H1 (cell line): ENCODE measurements around the gene RNU6-9. TPM values are rescaled to one million over a fixed set of nuclear protein-coding genes. Genes with fewer than 3 reads are reported as not detected.

Source experiments
- CTCF ChIA-PET: fragments of 300-600 bp; sonication (Branson Sonifier 250); formaldehyde crosslinking; loops from one replicate; lab custom pipeline; 2021; ENCODE audit not compliant: partially characterized antibody; lab: Charles Lee
- POLR2A ChIA-PET: fragments of 300-600 bp; sonication (Branson Sonifier 250); formaldehyde crosslinking; loops from one replicate; lab custom pipeline; 2021; ENCODE audit warnings: inconsistent platforms; ENCODE audit not compliant: partially characterized antibody; lab: Charles Lee
- DNase-seq, 2 experiments: peaks; one replicate each; pipeline versions ENCODE4 v3.0.0 to v3.0.0-alpha.2; 2010 to 2022; ENCODE audit warnings: low spot score in 2 of 2, low read depth in 1 of 2, mixed read lengths in 1 of 2
- FAIRE-seq: peaks from 2 replicates; lab custom pipeline; 2011; peaks lifted over from hg19 to GRCh38; lab: Jason Lieb, UNC
- H2AFZ ChIP-seq: 2 replicates; pipeline ENCODE4 v1.8.1; 2012; ENCODE audit warnings: low read length, inconsistent platforms
- H2AK5ac ChIP-seq: 2 replicates; pipeline ENCODE4 v1.6.1; 2013; ENCODE audit warnings: low read depth, low read length
- H2BK120ac ChIP-seq: replicated peaks from 2 replicates; pipeline ENCODE3; 2013; ENCODE audit warnings: low read depth, low read length, inconsistent platforms
- H2BK12ac ChIP-seq: 2 replicates; pipeline ENCODE4 v1.6.1; 2013; ENCODE audit warnings: low read depth, low read length
- H2BK15ac ChIP-seq: 2 replicates; pipeline ENCODE4 v1.6.1; 2013; ENCODE audit warnings: low read length
- H2BK20ac ChIP-seq: 2 replicates; pipeline ENCODE4 v1.6.1; 2013; ENCODE audit warnings: low read length
- H2BK5ac ChIP-seq: 2 replicates; pipeline ENCODE4 v1.6.1; 2013; ENCODE audit warnings: low read depth, low read length
- H3K14ac ChIP-seq: 2 replicates; pipeline ENCODE4 v1.6.1; 2013; ENCODE audit warnings: inconsistent platforms; ENCODE audit not compliant: insufficient read length
- H3K18ac ChIP-seq: 2 replicates; pipeline ENCODE4 v1.6.1; 2013; ENCODE audit warnings: low read length; ENCODE audit errors: extremely low read depth
- H3K23ac ChIP-seq: 2 replicates; pipeline ENCODE4 v1.6.1; 2013; ENCODE audit warnings: inconsistent platforms; ENCODE audit not compliant: insufficient read length
- H3K23me2 ChIP-seq: 2 replicates; pipeline ENCODE4 v1.6.1; 2013; ENCODE audit warnings: low read depth, low read length
- H3K27ac ChIP-seq: 2 replicates; pipeline ENCODE4 v1.6.1; 2011; ENCODE audit warnings: low read depth, low read length, inconsistent platforms
- H3K27me3 ChIP-seq, 4 experiments: replicated peaks in 1 of 4; 1 replicate in 1 of 4; 2 replicates in 3 of 4; pipeline versions ENCODE4 v1.6.1 to v1.8.1; 2011 to 2013; ENCODE audit warnings: low read length in 3 of 4, mild to moderate bottlenecking in 3 of 4, inconsistent platforms in 2 of 4, mixed read lengths in 2 of 4, moderate library complexity in 1 of 4; ENCODE audit not compliant: control insufficient read depth in 3 of 4, insufficient read depth in 3 of 4; ENCODE audit errors: extremely low read depth in 1 of 4
- H3K36me3 ChIP-seq, 4 experiments: 2 replicates each; pipeline versions ENCODE4 v1.6.1 to v1.8.1; 2011 to 2013; ENCODE audit warnings: mild to moderate bottlenecking in 4 of 4, low read length in 3 of 4, moderate library complexity in 2 of 4, control low read depth in 1 of 4, inconsistent platforms in 1 of 4; ENCODE audit not compliant: insufficient read depth in 4 of 4, control insufficient read depth in 2 of 4
- H3K4ac ChIP-seq: replicated peaks from 2 replicates; pipeline ENCODE3; 2013; ENCODE audit warnings: low read length, low read depth, mixed read lengths, inconsistent platforms; ENCODE audit not compliant: insufficient read length
- H3K4me1 ChIP-seq, 4 experiments: replicated peaks in 1 of 4; 1 replicate in 1 of 4; 2 replicates in 3 of 4; pipeline versions ENCODE4 v1.6.1 to v1.8.1; 2011 to 2013; ENCODE audit warnings: low read length in 3 of 4, inconsistent platforms in 2 of 4, mixed read lengths in 1 of 4; ENCODE audit not compliant: insufficient read depth in 4 of 4, control insufficient read depth in 3 of 4
- H3K4me2 ChIP-seq, 2 experiments: 2 replicates each; pipeline versions ENCODE4 v1.6.1 to v1.8.1; 2011 to 2013; ENCODE audit warnings: low read depth in 2 of 2, low read length in 2 of 2, control low read depth in 1 of 2, inconsistent platforms in 1 of 2, mild to moderate bottlenecking in 1 of 2; ENCODE audit not compliant: insufficient read depth in 1 of 2
- H3K4me3 ChIP-seq, 4 experiments: fragments of 200-600, 300-600 bp in 1 of 4; sonication (generic), shearing (Covaris generic), sonication (Bioruptor Twin) in 1 of 4; 2 replicates each; pipeline versions ENCODE4 v1.5.1 to v1.8.1; 2011 to 2016; ENCODE audit warnings: low read length in 4 of 4, low read depth in 3 of 4, control low read depth in 2 of 4, inconsistent platforms in 2 of 4, mild to moderate bottlenecking in 2 of 4, mixed read lengths in 1 of 4, moderate library complexity in 1 of 4; ENCODE audit not compliant: insufficient read depth in 2 of 4; ENCODE audit errors: extremely low read depth in 1 of 4
- H3K56ac ChIP-seq: replicated peaks from 2 replicates; pipeline ENCODE3; 2013; ENCODE audit warnings: low read depth, mild to moderate bottlenecking, mixed read lengths, low read length, inconsistent platforms; ENCODE audit not compliant: insufficient read length
- H3K79me1 ChIP-seq: 2 replicates; pipeline ENCODE4 v1.6.1; 2013; ENCODE audit warnings: low read depth, low read length, control low read depth
- H3K79me2 ChIP-seq, 2 experiments: 2 replicates each; pipeline versions ENCODE4 v1.6.1 to v1.8.1; 2012 to 2013; ENCODE audit warnings: low read length in 2 of 2, mild to moderate bottlenecking in 2 of 2, inconsistent platforms in 1 of 2; ENCODE audit not compliant: insufficient read depth in 2 of 2, control insufficient read depth in 1 of 2
- H3K9ac ChIP-seq, 4 experiments: replicated peaks in 1 of 4; 1 replicate in 1 of 4; 2 replicates in 3 of 4; pipeline versions ENCODE4 v1.6.1 to v1.8.1; 2011 to 2013; ENCODE audit warnings: low read depth in 3 of 4, low read length in 3 of 4, control low read depth in 2 of 4, mild to moderate bottlenecking in 2 of 4, moderate library complexity in 2 of 4, inconsistent platforms in 1 of 4; ENCODE audit errors: extremely low read depth in 1 of 4
- H3K9me3 ChIP-seq, 2 experiments: 2 replicates each; pipeline versions ENCODE4 v1.6.1 to v1.8.1; 2012 to 2013; ENCODE audit warnings: mild to moderate bottlenecking in 2 of 2, moderate library complexity in 2 of 2, control low read depth in 1 of 2, inconsistent platforms in 1 of 2, low read depth in 1 of 2, low read length in 1 of 2, mixed read lengths in 1 of 2; ENCODE audit not compliant: insufficient read depth in 2 of 2
- H4K20me1 ChIP-seq, 2 experiments: replicated peaks in 1 of 2; 2 replicates each; pipeline versions ENCODE3 to v1.8.1; 2011 to 2013; ENCODE audit warnings: inconsistent platforms in 2 of 2, low read length in 2 of 2, mild to moderate bottlenecking in 1 of 2; ENCODE audit not compliant: insufficient read depth in 2 of 2, control insufficient read depth in 1 of 2
- H4K5ac ChIP-seq: 2 replicates; pipeline ENCODE4 v1.6.1; 2013; ENCODE audit warnings: low read length, low read depth, mixed read lengths, inconsistent platforms; ENCODE audit not compliant: insufficient read length
- H4K8ac ChIP-seq: 2 replicates; pipeline ENCODE4 v1.8.0; 2013; ENCODE audit warnings: mild to moderate bottlenecking, moderate library complexity, low read length, inconsistent platforms; ENCODE audit not compliant: insufficient read depth; ENCODE audit errors: extremely low read depth
- H4K91ac ChIP-seq: replicated peaks from 2 replicates; pipeline ENCODE3; 2013; ENCODE audit warnings: low read length, mixed read lengths, inconsistent platforms; ENCODE audit not compliant: insufficient read length
- RFX5 ChIP-seq: IDR thresholded peaks from 2 replicates; pipeline ENCODE4 v1.6.1; 2011; ENCODE audit warnings: low read depth, low read length, improper control_type of control experiment, borderline replicate concordance
- SIRT6 ChIP-seq: IDR thresholded peaks from one replicate; pipeline ENCODE4 v1.7.1; 2012; ENCODE audit warnings: low read length, inconsistent platforms
- SIX5 ChIP-seq: IDR thresholded peaks from 2 replicates; pipeline ENCODE4 v1.6.1; 2011; ENCODE audit warnings: mild to moderate bottlenecking, low read depth, low read length
- TBP ChIP-seq: IDR thresholded peaks from 2 replicates; pipeline ENCODE4 v1.6.1; 2011; ENCODE audit warnings: low read depth, low read length, improper control_type of control experiment
- WGBS, 2 experiments: shearing (Covaris generic) in 1 of 2; methylation state at CpG; one replicate each; pipeline versions ENCODE4 v1.1.6 to v1.1.7; 2013 to 2015; ENCODE audit warnings: low lambda C conversion rate in 2 of 2, mixed read lengths in 2 of 2, inconsistent platforms in 1 of 2, low coverage in 1 of 2, missing lambda C conversion rate in 1 of 2; ENCODE audit not compliant: insufficient replicate concordance in 2 of 2, insufficient coverage in 1 of 2, insufficient read length in 1 of 2; ENCODE audit errors: extremely low coverage in 1 of 2, missing lambda C conversion rate in 1 of 2; 5-methylcytosine and 5-hydroxymethylcytosine counted together
- polyA plus RNA-seq, 7 experiments: library from polyadenylated mRNA; depleted of rRNA in 3 of 7; stranded (reverse) in 5 of 7; unstranded in 2 of 7; fragments of >200 nt in 5 of 7; fragments of 200-250 nt in 2 of 7; gene quantifications; 1 replicate in 5 of 7; 2 replicates in 1 of 7; 4 replicates in 1 of 7; pipeline versions ENCODE4 v1.2.1 to v1.2.3, GENCODE V29; 2011 to 2013; ENCODE audit warnings: missing spikeins in 2 of 7, mixed read lengths in 2 of 7
- total RNA-seq: library from RNA; stranded (reverse); fragmentation: NEBNext Ultra II Directional; extraction: Animal tissue kit (Norgen Biotek cat#: 25700); gene quantifications from 2 replicates; pipeline ENCODE4 v1.2.1, GENCODE V29; 2021

The RNU6-9 gene
- total and polyA plus RNA-seq, 2 of the 8 experiments (the other 6 are each of a cell fraction or from before 2014, with no cell fraction given): not detected

DNA sequence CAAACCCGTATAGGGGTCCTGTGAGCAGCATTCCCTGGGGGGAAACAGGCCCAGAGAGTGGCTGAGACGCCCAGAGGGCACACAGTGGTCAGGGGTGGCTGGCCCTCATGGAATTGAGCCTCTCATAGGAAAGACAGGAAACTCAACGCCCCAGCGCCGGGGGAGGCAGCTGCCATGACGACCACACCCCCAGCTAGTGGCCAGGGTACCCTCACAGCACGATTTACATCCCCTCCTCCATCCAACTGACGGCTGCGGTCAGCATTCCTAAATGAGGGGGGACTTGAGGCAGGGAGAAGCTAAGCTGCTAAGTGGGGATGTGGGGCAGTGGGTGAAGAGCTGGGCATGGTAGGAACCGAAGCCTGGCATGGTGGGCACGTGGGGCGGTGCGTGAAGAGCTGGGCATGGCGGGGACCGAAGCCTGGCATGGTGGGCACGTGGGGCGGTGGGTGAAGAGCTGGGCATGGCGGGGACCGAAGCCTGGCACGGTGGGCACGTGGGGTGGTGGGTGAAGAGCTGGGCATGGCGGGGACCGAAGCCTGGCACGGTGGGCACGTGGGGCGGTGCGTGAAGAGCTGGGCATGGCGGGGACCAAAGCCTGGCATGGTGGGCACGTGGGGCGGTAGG, 10.3 kb upstream of the RNU6-9 start:
- Histone ChIP-seq H2BK120ac (no peak overlapping the region), H3K14ac (no peak overlapping the region), H3K79me2 (no peaks in the 10 kb centered on the region), H2AK5ac (no peak overlapping the region), H3K4ac (no peak overlapping the region), H4K20me1 (peaks cover 5% of the 10 kb centered on the region in 2 experiments), H3K36me3 (peaks cover 0 to 26% (median 6%) of the 10 kb centered on the region in 4 experiments; a peak in 4 of 8 replicates), H3K27ac (no peak overlapping the region), H3K23me2 (no peaks in the 10 kb centered on the region), H3K9me3 (no peaks in the 10 kb centered on the region), H2AFZ (no peak overlapping the region), H2BK5ac (no peak overlapping the region), H3K79me1 (no peaks in the 10 kb centered on the region), H3K4me3 (no peak overlapping the region), H3K4me2 (no peak overlapping the region), H3K56ac (no peak overlapping the region), H3K4me1 (no peaks in the 10 kb centered on the region), H2BK12ac (no peak overlapping the region), H3K9ac (no peak overlapping the region), H4K5ac (no peak overlapping the region), H4K91ac (no peak overlapping the region), H3K27me3 (no peaks in the 10 kb centered on the region), H4K8ac (no peak overlapping the region), H3K23ac (no peak overlapping the region), H2BK15ac (no peak overlapping the region), H3K18ac (no peak overlapping the region), H2BK20ac (no peak overlapping the region)
- ChIA-PET POLR2A (interaction anchor here (0.6 to 11.5 kb wide), 4 partner anchors 7 to 114 kb away, joined by 3 to 82 read pairs (median 3); partner anchors contain the start of genes MED16 and RNU6-9), CTCF (interaction anchor here (0.6 to 2.1 kb wide), 6 partner anchors 9 to 363 kb away, joined by 3 to 11 read pairs (median 4); no protein-coding TSS in a partner anchor)
- no peak for FAIRE-seq
- DNase-seq: no peak
- 84% methylated on average over 16 of the region's 30 CpGs; no CpG with 5 or more reads in 1 of the 2 experiments for WGBS, 2 experiments
- TF ChIP-seq SIX5 (no peak), RFX5 (no peak), TBP (no peak), SIRT6 (no peak)
